Esophagus muscularis mucosa (tissue), 4 donors: ENCODE measurements around the gene STOML1. TPM values are rescaled to one million over a fixed set of nuclear protein-coding genes. Genes with fewer than 3 reads are reported as not detected.
A peak's percentile ranks its signal among the peaks of the same experiment; 100 is the strongest.

Experiments
- DNase-seq: peaks from one replicate; pipeline ENCODE4 v3.0.0-alpha.2; 2017; ENCODE audit errors: extremely low spot score
- H3K27ac ChIP-seq, 4 donors: fragments of 200-600 bp; sonication (generic); replicated peaks in 1 of 4; 1 replicate in 3 of 4; 2 replicates in 1 of 4; pipeline ENCODE4 v1.5.1; 2016 to 2019; ENCODE audit warnings: mild to moderate bottlenecking in 1 of 4
- H3K27me3 ChIP-seq, 4 donors: fragments of 200-600 bp; sonication (generic); one replicate each; pipeline versions ENCODE4 v1.5.1 to v1.6.0; 2016 to 2019
- H3K36me3 ChIP-seq, 4 donors: fragments of 200-600 bp; sonication (generic); one replicate each; pipeline ENCODE4 v1.5.1; 2016 to 2019
- H3K4me1 ChIP-seq, 4 donors: fragments of 200-600 bp; sonication (generic); one replicate each; pipeline ENCODE4 v1.5.1; 2016 to 2019
- H3K4me3 ChIP-seq, 4 donors: fragments of 200-600 bp; sonication (generic); 1 replicate in 2 of 4; 2 replicates in 2 of 4; pipeline ENCODE4 v1.5.1; 2016 to 2019; ENCODE audit warnings: mild to moderate bottlenecking in 4 of 4, moderate library complexity in 1 of 4
- H3K9me3 ChIP-seq, 4 donors: fragments of 200-600 bp; sonication (generic); 1 replicate in 3 of 4; 2 replicates in 1 of 4; pipeline ENCODE4 v1.5.1; 2016 to 2019
- CTCF ChIP-seq, 3 experiments: fragments of 200-600 bp in 2 of 3; fragments of 450-650 bp in 1 of 3; sonication (generic) in 2 of 3; IDR thresholded peaks; one replicate each; pipeline ENCODE4 v1.5.1; 2017 to 2019; ENCODE audit warnings: antibody characterized with exemption in 3 of 3, mild to moderate bottlenecking in 2 of 3, moderate library complexity in 1 of 3
- EP300 ChIP-seq: sonication (generic); formaldehyde crosslinking; IDR thresholded peaks from one replicate; pipeline ENCODE4 v1.6.1; 2017; ENCODE audit warnings: antibody characterized with exemption
- POLR2A ChIP-seq: fragments of 450-650 bp; IDR thresholded peaks from one replicate; pipeline ENCODE4 v1.6.1; 2017; ENCODE audit warnings: antibody characterized with exemption, moderate library complexity, mild to moderate bottlenecking, low read depth
- POLR2AphosphoS5 ChIP-seq, 2 donors: sonication (generic); formaldehyde crosslinking; IDR thresholded peaks; one replicate each; pipeline ENCODE4 v1.6.1; 2017; ENCODE audit warnings: antibody characterized with exemption in 2 of 2
- WGBS: methylation state at CpG from one replicate; pipeline ENCODE4 v1.1.5; 2018; 5-methylcytosine and 5-hydroxymethylcytosine counted together
- intact Hi-C: fragments of 100-400 bp; cut with DNase I; formaldehyde crosslinking; loops from one replicate; pipeline ENCODE4 v1.15.1; 2023
- total RNA-seq, 4 donors: library from RNA; depleted of rRNA; stranded (reverse); fragments of >200 nt; gene quantifications; one replicate each; pipeline versions ENCODE4 v1.1.0 to v1.2.1, GENCODE V29; 2016

Gene STOML1
- total RNA-seq, 4 donors from 2014 or later, result 7.9 to 25.4 (median 14.9) TPM

- no peaks in the 10 kb centered on the region for H3K9me3 ChIP-seq
- H3K27ac ChIP-seq, result peak overlapping the region in 3 of 4 donors; percentile 22 to 50 (median 38)
- peaks cover 8 to 80% (median 54%) of the 10 kb centered on the region in 4 donors for H3K4me1 ChIP-seq
- no peak for TF ChIP-seq EP300
- peak in 1 of 3 experiments; percentile 18 for TF ChIP-seq CTCF (IDR thresholded peaks at IDR 0.05)
- TF ChIP-seq POLR2AphosphoS5 (IDR thresholded peaks at IDR 0.05), result peak in 1 of 2 donors; percentile 14
- no peak for TF ChIP-seq POLR2A
- intact Hi-C loops, result no loop called here
- 26% methylated on average over 5 of the region's 5 CpGs for WGBS
- DNase-seq, result no peak
- H3K4me3 ChIP-seq, result no peak overlapping the region
- peaks cover 0 to under 1% (median 0%) of the 10 kb centered on the region in 4 donors for H3K27me3 ChIP-seq
- peaks cover 0 to 20% (median 3%) of the 10 kb centered on the region in 4 donors for H3K36me3 ChIP-seq
Measured at GRCh38 chr15:73936181-73936580, 55.9 kb downstream of the STOML1 start.

- intact Hi-C loops, result no loop called here
- Histone ChIP-seq H3K27me3 (peaks cover 0 to 7% (median 0%) of the 10 kb centered on the region in 4 donors), H3K27ac (no peak overlapping the region), H3K4me3 (no peak overlapping the region), H3K9me3 (no peaks in the 10 kb centered on the region), H3K36me3 (peaks cover 0 to 20% (median 3%) of the 10 kb centered on the region in 4 donors), H3K4me1 (peaks cover 5 to 80% (median 54%) of the 10 kb centered on the region in 4 donors)
- DNase-seq, result no peak
- no peak for TF ChIP-seq POLR2A
- TF ChIP-seq EP300, result no peak
- 90% methylated on average over 4 of the region's 4 CpGs for WGBS
Measured at GRCh38 chr15:73935547-73935946, 56.5 kb downstream of the STOML1 start.

GRCh38 chr15:73934281-73934680, 57.8 kb downstream of the STOML1 start:
- peaks cover 0 to 20% (median 3%) of the 10 kb centered on the region in 4 donors for H3K36me3 ChIP-seq
- TF ChIP-seq EP300 (no peak), CTCF (IDR thresholded peaks at IDR 0.05) (no peak), POLR2AphosphoS5 (IDR thresholded peaks at IDR 0.05) (no peak), POLR2A (no peak)
- 92% methylated on average over 7 of the region's 7 CpGs for WGBS
- intact Hi-C loops, result no loop called here
- H3K27me3 ChIP-seq, result peaks cover 0 to 16% (median 0%) of the 10 kb centered on the region in 4 donors
- no peak overlapping the region for H3K4me3 ChIP-seq
- H3K27ac ChIP-seq, result no peak overlapping the region
- no peak for DNase-seq
- peaks cover 9 to 80% (median 58%) of the 10 kb centered on the region in 4 donors for H3K4me1 ChIP-seq
- no peaks in the 10 kb centered on the region for H3K9me3 ChIP-seq

GRCh38 chr15:73932381-73933191, 59.5 kb downstream of the STOML1 start:
- WGBS, result 59% methylated on average over 6 of the region's 6 CpGs
- intact Hi-C loops, result no loop called here
- H3K4me1 ChIP-seq, result peaks cover 18 to 91% (median 70%) of the 10 kb centered on the region in 4 donors
- H3K9me3 ChIP-seq, result no peaks in the 10 kb centered on the region
- H3K4me3 ChIP-seq, result no peak overlapping the region
- H3K36me3 ChIP-seq, result peaks cover 0 to 20% (median 3%) of the 10 kb centered on the region in 4 donors
- TF ChIP-seq POLR2A (no peak), CTCF (IDR thresholded peaks at IDR 0.05) (no peak), POLR2AphosphoS5 (IDR thresholded peaks at IDR 0.05) (no peak), EP300 (no peak)
- no peak overlapping the region for H3K27ac ChIP-seq
- no peak for DNase-seq
- H3K27me3 ChIP-seq, result peaks cover 0 to 23% (median 0%) of the 10 kb centered on the region in 4 donors

GRCh38 chr15:73931441-73931840, 60.7 kb downstream of the STOML1 start:
- TF ChIP-seq POLR2AphosphoS5 (IDR thresholded peaks at IDR 0.05) (no peak), CTCF (IDR thresholded peaks at IDR 0.05) (no peak), EP300 (no peak), POLR2A (no peak)
- no peaks in the 10 kb centered on the region for H3K9me3 ChIP-seq
- 68% methylated on average over 2 of the region's 2 CpGs for WGBS
- H3K36me3 ChIP-seq, result peaks cover 0 to 20% (median 3%) of the 10 kb centered on the region in 4 donors
- peak overlapping the region in 2 of 4 donors; percentile 21 to 68 for H3K27ac ChIP-seq
- intact Hi-C loops, result no loop called here
- H3K27me3 ChIP-seq, result peaks cover 0 to 33% (median 0%) of the 10 kb centered on the region in 4 donors
- H3K4me3 ChIP-seq, result no peak overlapping the region
- peaks cover 25 to 91% (median 73%) of the 10 kb centered on the region in 4 donors for H3K4me1 ChIP-seq
- no peak for DNase-seq
